HG03064 (cell line): Measurements from ENCODE around the gene SYT9.

Source experiments
- ATAC-seq: cut with Tn5 transposase; IDR thresholded peaks from one replicate; pipeline ENCODE4 v1.9.1; 2021; ENCODE audit warnings: low read depth; ENCODE audit not compliant: unreplicated experiment

Gene SYT9

DNA sequence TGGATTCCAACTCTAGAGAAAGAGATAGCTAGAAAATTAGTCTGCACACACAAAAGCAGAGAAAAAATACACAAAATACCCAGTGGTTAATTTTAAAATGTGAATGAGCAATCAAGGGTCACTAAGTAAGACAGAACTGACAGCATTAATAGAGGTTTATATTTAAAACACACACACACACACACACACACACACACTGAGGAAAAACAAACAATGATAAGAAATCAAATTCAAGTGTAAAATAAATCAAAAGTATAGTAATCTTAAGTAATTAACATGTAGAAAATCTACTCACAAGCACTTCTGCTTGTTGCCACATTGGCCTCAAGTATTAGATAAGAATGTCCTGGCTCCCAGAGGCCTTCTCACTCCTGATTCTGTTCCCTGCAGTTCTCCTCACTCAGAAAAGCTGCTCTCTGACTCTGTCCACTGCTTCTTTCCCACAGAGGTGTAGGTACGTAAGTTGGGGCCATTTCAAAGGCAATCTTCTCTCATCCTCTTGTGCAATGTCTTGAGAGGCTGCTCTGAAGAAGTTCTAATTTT is 200.3 kb downstream of the SYT9 start:
- ATAC-seq, result no peak

DNA sequence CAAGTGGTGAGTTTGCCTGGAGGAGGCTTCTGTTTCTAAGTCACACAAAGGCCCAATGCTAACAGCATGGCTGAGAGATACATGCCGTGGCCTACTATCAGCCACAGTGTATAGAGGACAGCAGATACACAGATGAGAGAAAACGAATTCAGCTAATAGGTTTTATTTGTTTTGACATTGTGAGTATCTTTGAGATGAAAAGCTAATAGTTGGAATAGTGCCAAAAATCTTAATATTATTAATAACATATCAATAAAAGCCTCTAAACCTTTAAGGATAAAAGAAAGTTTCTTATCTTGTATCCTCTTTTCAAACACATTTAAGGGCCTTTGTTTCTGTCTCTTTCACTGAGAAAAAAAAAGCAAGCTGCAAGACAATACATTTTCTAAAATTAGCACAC is 203.2 kb downstream of the SYT9 start:
- no peak for ATAC-seq

GRCh38 chr11:7457211-7457610 is 205.5 kb downstream of the SYT9 start:
- ATAC-seq, result no peak

DNA sequence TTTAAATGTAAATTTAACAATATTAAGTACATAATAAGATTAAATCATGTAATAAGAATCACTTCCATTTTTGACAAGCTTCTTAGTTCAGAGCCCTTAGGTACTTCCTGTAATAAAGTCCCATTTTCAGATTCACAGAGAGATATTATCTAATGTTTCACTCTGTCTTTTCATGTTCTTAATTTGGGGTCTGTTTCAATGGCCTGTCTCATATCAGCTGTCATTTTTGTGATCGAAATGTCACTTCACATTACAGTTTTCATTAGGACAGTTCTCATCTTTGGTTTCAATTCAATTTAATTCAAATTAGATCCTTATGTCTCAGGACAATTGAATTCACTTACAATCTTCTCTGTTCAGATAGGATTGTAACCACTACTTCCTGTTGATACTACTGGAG is 211.0 kb downstream of the SYT9 start:
- no peak for ATAC-seq

GRCh38 chr11:7467652-7468051 is 215.9 kb downstream of the SYT9 start:
- peak; percentile 62 for ATAC-seq

GRCh38 chr11:7469351-7469865 is 217.7 kb downstream of the SYT9 start:
- ATAC-seq, result no peak

GRCh38 chr11:7471071-7471470 is 219.4 kb downstream of the SYT9 start:
- ATAC-seq, result no peak

- peak; percentile 88 for ATAC-seq
Measured at GRCh38 chr11:7473717-7474116, 222.0 kb downstream of the SYT9 start.

DNA sequence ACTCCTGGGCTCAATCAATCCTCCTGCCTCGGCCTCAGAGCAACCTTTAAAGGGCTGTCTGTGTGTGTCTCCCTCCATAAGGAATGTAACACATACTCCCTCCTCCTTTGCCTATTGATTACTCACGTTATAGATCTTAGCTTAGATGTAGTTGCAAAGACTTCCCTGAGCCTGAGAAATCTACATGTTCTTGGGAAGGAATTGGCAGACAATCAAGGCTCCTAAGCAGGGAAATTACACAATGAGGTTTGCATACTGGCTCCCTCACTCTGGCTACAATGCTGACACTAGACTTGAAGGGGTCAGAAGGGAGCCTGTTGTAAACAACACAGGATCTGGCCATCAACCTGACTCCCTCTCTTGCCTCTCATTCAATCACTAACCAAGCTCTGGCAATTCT is 228.4 kb downstream of the SYT9 start:
- ATAC-seq, result no peak

DNA sequence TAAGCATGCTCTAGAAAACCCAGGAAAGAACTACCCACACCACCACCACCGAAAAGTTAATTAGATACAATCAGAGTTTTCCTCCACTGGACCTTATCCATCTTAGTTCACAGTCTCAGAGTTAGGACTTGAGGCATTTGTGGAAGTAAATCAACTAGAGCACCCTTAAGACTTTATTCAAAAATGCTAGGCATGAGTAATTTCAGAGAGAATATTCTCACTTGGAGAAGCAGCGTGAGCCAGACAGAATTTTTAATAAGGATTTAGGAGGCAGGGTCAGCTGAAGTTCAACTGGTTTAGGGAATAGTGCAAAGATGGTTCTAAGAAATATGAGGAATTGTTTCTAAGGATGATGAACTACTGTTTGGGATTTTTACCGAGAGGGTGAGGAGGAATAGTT is 232.4 kb downstream of the SYT9 start:
- ATAC-seq, result no peak

- ATAC-seq, result no peak
Measured at GRCh38 chr11:7484645-7485044, 232.9 kb downstream of the SYT9 start.

GRCh38 chr11:7485186-7486097 is 233.7 kb downstream of the SYT9 start, which contains the start of gene OLFML1:
Gene OLFML1 (plus strand): TSS chr11:7485506. CDS start chr11:7485876, 370 bp downstream.
- ATAC-seq, result no peak

DNA sequence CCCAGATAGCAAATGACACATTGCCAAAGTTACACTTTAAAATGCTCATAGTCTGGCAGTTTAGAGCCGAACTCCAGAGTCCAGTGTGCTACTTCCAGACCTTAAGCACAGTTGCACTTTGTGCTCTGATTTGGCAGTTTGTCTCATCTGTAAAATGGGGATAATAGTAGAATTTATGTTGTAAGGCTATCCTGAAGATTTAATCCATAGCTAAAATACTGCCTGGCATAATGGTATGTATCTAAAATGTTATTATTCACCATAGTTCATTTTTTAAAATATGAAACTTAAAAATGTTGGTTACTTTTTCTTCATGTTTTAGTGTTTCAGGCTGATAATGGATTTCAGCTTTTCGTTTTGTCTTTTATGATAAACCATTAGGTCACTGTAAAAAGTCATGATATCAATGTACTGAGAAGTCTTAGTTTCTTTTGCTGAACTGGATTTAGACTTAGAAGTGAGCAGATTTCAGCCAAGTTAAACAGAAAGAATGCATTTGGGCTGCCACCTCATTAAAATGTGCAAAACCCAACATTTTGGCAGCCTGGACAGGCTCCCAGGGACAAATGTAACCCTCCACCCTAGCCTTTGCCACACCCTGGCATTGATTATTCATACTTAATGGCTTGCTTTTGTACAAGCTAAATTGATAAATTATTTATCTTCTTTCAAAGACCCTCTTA is 234.5 kb downstream of the SYT9 start:
- ATAC-seq, result no peak

DNA sequence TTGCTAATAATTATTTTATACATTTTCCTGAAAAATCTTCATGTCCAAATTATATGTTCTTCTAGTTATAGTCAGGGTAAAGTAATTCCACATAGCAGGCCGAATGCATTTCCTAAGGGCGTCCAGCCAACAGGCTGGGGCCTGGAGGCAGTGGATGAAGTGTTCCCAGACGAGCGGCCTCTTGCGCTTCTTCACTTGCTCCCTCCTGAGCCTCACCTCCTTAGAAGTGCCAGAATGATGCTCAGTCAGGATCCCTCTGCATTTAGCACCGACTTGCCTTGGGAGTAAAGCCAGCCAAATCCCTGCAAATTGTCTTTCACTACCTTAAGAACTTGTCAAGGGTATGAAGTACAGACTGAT is 235.1 kb downstream of the SYT9 start:
- ATAC-seq, result no peak

- ATAC-seq, result no peak
Measured at GRCh38 chr11:7487360-7487759, 235.7 kb downstream of the SYT9 start.

- no peak for ATAC-seq
Measured at GRCh38 chr11:7488681-7489080, 237.0 kb downstream of the SYT9 start.

DNA sequence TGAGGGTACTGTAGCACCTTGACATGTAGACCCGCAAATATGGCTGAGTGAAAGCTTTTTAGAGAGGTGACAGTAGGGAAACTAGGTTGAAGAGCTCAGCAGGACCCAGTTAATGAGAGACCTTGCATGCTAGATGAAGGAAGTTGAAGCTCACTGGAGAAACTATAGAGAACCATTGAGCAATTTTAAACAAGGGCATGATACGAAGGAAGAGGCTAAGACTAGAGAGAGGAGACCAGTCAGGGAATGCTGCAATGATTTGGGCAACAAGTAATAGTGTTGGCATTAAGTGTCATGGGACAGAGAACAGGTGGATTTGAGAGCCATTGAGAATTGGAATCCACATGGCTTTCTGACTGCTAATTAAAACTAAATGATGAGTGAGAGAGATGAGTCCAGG is 237.7 kb downstream of the SYT9 start:
- no peak for ATAC-seq

DNA sequence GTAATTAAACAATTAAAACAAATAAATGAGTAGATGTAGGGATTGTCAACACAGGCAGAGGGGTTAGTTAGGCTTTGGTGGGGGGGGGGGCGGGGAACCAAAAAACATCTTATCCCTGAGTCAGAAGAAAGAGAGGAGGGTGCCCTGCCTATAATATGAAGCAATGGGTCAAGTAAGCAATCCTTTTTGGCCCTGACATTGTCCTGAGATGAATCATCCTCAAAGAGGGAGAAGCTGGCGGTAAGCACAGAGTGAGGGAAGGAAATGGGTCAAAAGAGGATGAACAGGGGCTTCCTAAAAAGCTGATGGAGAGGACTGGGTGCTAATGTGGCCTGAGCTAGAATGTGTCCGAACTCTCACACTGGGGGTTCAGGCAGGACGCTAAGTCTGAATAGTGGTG is 238.3 kb downstream of the SYT9 start:
- ATAC-seq, result no peak

DNA sequence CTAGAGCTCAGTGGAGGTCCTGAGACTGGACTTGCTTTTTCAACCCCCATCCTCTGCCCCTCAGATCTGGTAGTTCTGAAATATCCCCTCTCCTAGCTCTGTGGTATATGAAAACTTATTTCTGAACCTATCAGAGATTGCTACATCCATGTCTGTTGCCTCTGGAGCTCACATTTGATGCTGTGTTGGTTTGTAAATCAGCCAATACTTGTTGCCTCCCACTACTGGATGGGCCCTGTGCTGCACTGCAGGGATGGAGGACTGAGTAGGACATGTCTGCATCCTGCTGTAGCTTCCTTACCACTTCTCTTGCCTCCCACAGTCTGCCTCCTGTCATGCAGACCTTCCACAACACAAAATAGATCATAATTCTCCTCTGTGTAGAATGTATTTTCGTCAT is 238.8 kb downstream of the SYT9 start:
- ATAC-seq, result no peak

DNA sequence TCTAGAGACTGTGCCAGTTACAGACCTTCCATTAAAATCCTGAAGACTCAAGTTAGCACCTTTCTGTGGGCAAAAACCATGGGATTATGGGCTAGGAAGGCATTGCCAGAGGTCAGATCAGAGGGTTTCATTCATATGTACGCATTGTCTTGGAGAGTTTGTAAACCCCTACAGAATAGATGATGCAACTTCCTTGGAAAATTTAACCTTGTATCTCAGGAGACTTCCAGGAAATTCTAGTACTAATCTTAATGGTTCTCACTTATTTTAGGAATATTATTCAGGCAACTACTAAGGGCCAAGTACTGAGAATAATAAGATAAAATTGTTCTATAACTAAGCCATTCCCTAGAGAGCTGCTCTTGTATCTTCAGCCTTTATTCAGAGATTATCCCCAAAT is 240.5 kb downstream of the SYT9 start:
- no peak for ATAC-seq

- ATAC-seq, result no peak
Measured at GRCh38 chr11:7493670-7494069, 242.0 kb downstream of the SYT9 start.
